Measurements from ENCODE around the gene NPEPPS.
"Not testable (repeated sequence)": the region's sequence is repeated elsewhere in the genome, so short reads cannot be mapped to it uniquely, and the experiment has no call there.

The NPEPPS gene, protein sequence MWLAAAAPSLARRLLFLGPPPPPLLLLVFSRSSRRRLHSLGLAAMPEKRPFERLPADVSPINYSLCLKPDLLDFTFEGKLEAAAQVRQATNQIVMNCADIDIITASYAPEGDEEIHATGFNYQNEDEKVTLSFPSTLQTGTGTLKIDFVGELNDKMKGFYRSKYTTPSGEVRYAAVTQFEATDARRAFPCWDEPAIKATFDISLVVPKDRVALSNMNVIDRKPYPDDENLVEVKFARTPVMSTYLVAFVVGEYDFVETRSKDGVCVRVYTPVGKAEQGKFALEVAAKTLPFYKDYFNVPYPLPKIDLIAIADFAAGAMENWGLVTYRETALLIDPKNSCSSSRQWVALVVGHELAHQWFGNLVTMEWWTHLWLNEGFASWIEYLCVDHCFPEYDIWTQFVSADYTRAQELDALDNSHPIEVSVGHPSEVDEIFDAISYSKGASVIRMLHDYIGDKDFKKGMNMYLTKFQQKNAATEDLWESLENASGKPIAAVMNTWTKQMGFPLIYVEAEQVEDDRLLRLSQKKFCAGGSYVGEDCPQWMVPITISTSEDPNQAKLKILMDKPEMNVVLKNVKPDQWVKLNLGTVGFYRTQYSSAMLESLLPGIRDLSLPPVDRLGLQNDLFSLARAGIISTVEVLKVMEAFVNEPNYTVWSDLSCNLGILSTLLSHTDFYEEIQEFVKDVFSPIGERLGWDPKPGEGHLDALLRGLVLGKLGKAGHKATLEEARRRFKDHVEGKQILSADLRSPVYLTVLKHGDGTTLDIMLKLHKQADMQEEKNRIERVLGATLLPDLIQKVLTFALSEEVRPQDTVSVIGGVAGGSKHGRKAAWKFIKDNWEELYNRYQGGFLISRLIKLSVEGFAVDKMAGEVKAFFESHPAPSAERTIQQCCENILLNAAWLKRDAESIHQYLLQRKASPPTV

DNA sequence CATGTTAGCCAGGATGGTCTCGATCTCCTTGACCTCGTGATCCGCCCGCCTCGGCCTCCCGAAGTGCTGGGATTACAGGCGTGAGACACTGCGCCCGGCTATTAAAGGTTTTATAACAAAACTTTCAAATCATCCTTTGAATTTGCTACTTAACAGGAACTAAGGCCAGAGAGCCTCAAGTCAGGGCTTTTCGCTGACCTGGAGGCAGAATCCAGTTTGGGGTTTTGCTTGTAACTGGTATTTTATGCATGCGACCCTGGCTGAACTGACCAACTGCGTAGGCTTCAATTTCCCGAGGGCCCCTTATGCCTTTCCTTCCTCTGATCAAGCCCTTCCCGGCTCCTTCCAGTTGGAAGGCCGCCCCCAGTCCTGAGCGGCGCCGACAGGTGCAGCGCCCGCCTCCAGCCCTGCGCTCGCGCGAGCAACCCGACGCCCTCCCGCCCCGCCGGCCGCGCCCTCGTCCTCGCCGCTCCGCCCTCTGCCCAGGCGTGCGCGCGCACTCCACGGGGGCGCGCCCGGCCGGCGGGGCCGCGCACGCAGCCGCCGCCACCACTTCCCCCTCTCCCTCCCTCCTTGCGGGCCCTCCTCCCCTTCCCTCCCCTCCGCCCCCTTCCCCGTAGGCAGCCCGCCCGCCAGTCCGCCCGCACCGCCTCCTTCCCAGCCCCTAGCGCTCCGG, at the start of gene NPEPPS:
NPEPPS (plus strand) TSS at position 552 of the 676 bp plus-strand sequence. CDS start 193 bp downstream, outside the sequence.
- DNase-seq = not testable (repeated sequence)

DNA sequence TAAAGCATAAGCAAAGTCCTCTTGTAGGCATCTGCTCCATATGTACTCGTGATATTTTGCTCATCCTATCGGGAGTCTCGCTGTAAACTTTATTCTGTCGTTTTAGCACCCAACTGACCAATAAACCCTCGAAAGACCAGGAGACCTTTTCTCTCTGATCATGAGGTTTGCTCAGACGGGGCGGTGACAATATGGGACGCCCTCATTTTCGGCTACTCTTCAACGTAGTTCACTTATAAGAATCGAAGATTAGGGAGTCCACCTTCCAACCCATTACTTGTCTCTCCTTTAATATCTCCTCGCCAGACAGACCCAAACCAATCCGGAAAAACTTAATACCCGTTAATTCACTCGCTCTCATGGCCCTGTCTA, 39.1 kb upstream of the NPEPPS start:
- DNase-seq = not testable (repeated sequence)

DNA sequence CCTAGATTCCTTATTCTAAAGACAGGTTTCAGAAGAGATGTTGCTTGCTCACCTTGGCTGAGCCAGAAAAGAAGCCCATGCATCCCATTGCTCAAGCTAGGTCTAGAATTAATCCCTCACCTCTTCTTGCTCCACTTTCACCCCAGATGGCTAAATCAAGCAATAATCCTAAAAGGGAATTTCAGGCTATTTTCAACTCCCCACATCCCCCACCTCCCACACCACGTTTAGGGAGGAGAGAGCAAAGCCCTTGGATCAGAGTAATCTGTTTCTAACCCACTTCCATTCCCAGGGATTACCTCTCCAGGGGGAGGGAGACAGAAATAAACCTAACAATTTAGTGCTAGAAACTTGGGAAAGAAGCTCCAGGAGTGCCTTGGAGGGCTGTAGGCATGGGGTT, 31.8 kb upstream of the NPEPPS start:
- not testable (repeated sequence) for DNase-seq

DNA sequence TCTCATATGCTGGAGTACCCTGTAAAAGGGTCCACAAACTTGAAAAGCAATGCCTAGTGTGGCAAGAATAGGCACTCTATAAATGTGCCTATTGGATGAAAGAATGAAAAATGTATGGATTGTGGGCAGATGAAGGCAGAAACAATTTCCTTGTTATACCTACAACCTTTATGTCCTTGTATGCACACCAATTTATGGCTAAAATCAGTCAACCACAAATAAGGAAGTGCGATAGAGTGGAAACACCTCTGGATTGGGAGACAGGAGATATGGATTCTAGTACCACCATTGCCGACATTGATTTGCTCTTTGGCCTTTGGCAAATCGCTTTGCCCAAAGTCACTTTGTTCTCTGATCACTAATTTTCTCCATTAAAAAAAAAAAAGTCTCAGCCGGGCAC, 31.4 kb upstream of the NPEPPS start:
- DNase-seq = not testable (repeated sequence)

DNA sequence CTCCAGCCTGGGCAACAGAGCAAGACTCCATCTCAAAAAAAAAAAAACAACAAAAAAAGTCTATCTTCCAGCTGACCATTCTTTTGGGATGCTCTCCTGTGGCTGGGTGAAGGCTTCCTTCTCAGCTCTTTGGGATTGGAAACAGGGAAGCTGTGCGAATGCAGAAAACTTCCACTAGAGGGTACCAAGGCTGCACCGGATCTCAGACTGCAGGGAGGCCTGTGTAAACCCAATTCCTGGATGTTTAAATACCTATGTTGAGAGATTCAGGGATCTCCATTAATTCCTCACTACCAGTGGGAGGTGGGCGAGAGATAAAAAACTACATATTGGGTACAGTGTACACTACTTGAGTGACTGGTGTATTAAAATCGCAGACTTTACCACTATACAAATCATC, 30.3 kb upstream of the NPEPPS start:
- not testable (repeated sequence) for DNase-seq

DNA sequence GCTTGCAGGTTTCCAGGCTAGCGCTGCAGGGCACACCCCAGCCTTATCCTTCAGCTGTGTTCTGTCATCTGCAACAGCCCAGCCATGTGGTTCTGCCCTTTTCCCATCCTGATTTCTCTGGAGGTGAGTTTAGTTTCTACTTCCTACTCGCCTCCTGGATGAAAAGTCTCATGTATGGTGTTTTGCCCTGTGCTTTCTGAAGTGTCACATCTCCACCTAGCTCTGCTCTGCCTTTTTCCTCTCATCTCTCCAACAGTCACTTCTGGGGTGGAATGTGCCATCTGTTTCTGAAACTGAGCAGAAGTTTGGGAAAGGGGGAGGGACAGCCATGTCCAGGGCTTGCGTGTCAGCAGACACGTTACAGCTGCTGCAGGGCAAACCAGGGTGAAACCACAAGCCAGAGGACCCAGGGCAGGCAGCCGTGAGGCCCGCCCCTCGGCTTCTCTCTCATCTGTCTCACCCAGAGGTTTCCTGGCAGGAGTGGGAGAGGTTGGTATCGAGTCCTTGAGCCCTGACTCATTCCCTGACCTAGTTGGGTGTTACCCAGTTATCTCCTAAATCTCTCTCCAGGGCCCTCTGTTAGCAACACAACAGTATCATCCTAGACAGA, 28.7 kb upstream of the NPEPPS start:
- DNase-seq = not testable (repeated sequence)

DNA sequence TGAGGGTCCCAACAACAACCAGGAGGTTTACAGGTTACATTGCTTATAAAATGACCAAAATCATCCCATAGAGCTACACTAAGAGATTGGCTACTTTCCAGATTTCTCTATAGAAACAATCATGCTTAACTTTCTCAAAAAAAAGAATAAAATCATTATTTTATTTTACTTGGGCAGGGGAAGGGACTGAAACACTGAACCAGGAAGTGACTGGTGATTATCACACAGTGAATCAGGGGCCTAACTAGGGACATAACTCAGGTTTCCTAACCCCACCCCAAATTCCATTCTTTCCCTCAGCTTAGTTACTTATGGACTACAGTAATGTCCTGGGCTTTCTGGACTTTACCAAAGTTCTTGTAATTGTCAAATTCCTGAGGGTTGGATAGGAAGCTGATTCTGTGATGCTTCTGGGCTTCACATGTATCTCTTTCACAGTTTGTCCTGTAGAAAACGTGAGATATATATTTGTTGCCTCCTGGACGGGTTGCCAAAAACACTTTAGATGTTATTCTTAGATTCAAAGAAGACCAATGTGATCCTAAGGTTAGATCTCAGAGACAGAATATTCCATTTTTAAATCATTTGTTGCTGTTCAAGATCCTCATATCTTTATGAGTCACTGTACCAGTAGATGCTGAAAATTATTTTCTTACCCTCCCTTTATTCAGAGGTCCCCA, 28.0 kb upstream of the NPEPPS start:
- DNase-seq = not testable (repeated sequence)

DNA sequence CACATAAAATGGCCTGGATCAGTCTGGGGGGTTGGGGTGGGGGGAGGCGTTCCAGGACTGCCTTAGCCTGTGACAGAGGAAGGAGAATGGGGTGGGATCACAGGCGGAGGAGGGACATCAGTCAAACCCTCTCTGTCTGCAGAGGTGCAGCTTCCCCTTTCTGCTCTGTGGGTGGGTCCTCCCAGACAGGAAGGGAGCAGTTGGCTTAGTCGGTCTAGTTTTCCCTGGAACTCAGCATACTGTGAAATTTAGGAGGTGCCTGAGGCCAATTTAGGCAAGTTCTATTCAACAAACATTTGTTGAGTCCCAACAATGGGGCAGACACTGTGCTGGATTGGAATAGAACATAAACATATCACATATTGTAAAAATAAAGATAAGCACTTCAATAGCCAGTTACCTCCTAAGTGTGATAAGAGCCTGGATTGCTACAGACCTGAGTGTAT, 19.2 kb upstream of the NPEPPS start:
- DNase-seq = not testable (repeated sequence)

DNA sequence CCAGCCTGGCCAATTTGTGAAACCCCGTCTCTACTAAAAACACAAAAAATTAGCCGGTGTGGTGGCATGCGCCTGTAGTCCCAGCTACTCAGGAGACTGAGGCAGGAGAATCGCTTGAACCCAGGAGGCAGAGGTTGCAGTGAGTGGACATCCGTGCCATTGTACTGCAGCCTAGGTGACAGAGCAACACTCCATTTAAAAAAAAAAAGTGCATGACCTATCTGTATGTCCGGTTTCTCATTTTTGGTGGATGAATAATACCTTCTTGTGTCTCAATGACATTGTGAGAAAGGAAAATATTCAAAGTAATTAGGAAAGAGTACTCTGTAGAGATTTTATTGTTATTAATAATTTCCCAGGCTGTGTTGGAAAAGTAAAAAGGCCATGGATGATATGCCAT, 17.6 kb upstream of the NPEPPS start:
- DNase-seq = not testable (repeated sequence)

DNA sequence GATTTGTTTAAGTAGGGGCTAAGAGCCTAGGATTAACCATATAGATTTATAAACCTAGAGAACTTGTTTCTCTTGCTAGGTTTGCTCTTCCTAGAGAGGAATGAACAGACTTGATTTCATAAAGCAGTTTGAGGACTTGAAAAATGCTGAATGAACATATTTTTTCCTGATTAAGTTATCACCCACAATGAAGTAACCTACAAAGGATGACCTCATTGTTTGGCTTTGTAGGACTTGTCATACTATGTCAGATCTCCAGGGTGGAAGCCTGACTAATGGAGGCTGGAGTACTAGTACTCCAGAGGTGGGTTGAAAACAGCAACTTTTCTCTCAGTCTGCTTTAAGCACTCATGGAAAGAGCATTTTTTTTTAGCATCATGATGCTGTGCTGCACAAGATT, 12.0 kb upstream of the NPEPPS start:
- not testable (repeated sequence) for DNase-seq

DNA sequence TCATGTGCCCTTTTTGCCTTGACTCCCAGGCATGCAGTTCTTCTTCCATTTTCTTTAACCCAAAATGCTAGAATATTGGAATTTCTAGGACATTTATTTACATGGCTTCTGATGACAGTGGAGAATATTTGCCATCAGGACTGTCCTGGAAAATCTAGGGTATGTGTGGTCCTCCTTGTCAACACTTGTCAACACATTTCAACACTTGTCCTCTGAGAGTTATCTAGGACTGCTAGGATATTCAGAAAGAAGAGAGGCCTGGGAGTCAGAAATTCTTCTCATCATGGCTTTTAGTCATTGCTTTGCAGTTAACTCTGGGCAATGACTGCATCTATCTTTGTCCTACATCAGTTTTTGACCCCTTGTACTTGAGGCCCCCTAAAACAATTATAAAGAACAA, 11.5 kb upstream of the NPEPPS start:
- not testable (repeated sequence) for DNase-seq

DNA sequence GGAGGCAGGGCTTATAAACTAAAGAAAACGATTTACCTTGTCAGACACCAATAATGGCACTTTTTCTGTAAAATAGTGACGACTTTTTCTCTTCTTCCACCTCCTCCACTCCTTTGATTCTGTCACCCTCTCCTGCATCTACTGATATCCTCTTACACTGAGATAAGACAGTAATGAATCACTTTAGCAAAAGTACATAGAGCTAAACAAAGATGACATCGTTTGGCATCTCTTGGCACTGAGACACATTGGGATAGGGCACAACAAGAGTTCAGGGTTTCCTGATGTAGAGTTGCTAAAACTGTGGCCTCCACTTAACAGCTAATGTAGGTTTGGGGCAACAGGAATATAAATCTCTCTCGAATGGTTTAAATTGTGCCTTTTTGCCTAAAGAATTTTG, 10.6 kb upstream of the NPEPPS start:
- not testable (repeated sequence) for DNase-seq

DNA sequence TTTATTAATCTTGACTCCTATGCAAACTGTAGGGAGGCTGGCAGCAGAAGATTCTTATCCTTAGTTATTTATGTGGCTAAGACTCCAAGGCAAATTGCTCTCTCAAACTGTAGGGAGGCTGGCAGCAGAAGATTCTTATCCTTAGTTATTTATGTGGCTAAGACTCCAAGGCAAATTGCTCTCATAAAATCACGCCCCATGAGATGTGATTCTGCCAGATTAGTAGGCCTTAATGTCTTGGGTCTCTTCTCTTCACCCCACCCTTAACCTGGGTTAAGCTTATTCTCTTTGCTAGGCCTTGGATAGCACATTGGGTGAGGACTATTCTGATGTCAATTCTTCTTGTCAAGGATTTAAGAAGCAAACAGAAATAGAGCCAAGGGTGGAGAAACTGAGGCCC, 9.5 kb upstream of the NPEPPS start:
- not testable (repeated sequence) for DNase-seq

DNA sequence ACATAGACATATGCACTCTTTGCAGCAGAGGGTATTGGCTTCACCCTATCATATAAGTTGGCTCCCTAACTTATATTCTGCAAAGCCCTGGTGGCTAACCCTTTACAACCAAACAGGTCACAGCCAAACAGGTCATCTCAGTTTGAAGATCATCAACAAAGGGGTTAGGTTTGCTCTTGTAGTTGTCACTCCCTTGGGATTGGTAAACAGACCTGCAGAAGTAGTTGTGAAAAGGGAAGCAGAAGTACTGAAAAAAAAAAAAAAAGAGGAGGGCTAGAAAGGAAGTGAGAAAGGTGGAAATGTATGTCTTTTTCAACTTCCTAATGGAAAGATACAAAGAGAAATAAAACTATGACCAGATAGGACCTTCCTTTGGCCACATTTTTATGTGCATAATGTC, 8.6 kb upstream of the NPEPPS start:
- not testable (repeated sequence) for DNase-seq

DNA sequence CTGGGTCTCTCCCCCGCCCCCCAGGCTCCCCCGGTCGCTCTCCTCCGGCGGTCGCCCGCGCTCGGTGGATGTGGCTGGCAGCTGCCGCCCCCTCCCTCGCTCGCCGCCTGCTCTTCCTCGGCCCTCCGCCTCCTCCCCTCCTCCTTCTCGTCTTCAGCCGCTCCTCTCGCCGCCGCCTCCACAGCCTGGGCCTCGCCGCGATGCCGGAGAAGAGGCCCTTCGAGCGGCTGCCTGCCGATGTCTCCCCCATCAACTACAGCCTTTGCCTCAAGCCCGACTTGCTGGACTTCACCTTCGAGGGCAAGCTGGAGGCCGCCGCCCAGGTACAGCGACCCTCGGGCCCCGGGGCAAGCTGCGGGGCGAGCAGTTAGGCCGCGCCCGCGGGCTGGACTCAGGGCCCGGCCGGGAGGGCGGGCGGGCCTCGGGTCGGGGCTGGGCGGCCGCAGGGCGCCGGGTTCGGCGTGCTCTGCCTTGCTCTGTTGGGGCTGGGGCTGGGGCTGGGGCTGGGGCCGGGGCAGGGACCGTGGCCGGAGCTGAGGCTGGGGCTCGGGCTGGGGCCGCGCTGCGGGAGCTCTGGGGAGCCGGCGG, 419 bp downstream of the NPEPPS start:
- not testable (repeated sequence) for DNase-seq

DNA sequence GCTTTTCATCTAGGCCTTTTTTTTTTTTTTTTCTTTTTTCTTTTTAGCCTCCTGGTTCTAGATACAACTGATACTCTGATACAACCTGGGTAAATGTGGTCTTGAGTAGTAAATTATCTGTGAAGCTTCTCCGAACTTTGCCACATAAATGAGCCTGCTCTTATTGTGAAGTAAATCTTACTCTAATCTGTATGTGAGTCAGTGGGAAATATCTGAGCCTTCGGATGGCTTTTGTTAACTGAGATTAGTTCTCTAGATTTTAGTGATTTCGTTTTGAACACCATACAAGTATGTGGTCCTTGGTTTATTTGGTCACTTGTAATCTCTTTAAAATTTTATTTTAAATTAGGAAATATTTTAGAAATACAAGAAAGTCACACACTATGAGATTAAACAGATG, 8.2 kb downstream of the NPEPPS start:
- DNase-seq = not testable (repeated sequence)

DNA sequence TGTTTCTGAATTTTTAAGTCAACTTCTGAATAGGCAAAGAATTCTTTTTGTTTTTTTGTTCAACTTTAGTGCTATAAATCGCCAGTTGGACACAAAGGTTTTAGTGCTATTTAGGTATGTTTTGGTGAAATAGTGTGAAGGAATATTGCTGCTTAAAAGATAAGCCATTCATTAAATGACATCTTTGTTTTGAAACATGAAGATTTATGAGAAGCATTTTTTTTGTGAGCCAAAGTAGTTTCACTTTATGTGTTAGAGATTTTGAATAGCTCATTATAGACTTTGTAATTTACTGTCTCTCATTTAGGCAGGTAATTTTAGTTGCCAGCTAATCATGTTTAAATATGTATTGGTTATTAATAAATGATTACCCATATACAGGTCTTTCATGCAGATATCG, 10.8 kb downstream of the NPEPPS start:
- not testable (repeated sequence) for DNase-seq

DNA sequence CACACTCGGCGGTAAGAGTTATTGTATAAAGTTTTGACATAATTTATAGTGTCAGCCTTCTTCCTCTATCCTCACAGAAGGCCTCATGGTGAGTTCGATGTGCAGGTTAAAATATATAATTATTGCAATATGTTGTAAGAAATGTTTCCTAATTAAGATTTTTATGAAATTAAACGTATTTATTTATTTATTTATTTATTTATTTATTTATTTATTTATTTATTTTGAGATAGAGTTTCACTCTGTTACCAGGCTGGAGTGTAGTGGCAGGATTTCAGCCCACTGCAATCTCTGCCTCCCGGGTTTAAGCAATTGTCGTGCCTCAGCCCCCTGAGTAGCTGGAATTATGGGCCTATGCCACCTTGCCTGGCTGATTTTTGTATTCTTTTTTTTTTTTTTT, 13.4 kb downstream of the NPEPPS start:
- not testable (repeated sequence) for DNase-seq

DNA sequence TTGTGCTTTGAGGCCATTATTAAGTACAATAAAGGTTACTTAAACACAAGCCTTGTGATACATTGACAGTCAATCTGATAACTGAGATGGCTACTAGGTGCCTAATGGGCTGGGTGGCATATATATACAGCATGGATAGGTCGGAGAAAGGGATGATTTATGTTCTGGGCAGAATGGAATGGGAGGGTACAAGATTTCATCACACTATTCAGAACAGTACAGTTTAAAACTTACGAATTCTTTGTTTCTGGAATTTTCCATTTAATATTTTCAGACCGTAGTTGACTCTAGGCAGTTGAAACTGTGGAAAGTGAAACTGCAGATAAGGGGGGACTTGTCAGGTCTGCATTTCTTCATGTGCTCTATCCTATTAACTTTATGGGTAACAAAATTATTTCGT, 23.8 kb downstream of the NPEPPS start:
- not testable (repeated sequence) for DNase-seq

DNA sequence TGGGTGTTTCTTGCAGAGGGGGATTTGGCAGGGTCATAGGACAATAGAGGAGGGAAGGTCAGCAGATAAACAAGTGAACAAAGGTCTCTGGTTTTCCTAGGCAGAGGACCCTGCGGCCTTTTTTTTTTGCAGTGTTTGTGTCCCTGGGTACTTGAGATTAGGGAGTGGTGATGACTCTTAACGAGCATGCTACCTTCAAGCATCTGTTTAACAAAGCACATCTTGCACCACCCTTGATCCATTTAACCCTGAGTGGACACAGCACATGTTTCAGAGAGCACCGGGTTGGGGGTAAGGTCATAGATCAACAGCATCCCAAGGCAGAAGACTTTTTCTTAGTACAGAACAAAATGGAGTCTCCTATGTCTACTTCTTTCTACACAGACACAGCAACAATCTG, 25.2 kb downstream of the NPEPPS start:
- DNase-seq = not testable (repeated sequence)

DNA sequence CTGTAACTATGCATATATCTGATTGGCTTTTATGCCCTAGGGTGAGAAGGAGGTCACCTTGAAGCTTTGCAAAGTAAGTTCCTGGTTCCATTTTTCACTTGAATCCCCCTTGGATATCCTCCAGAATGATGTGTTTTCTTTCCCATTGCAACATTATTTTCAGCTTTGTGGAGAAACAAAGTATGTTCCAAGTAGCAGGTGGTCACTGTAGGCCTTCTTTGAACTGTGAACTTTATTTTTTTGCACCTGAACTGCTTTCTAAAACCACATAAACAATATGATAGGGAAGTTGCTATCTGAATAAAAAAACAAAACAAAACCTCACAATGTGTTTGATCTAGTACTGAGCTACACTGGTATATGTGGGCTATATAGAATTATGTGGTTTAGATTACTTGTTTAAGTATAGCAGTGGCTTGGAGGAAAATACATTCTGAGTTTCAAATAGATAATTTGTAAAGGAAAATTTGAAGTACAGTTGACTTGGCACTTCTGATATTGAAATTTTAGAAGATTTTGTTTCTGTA, 29.7 kb downstream of the NPEPPS start:
- not testable (repeated sequence) for DNase-seq

Measured in SIG-M5 (cell line).